ENCODE data around the gene RNU1-4.
"Not testable (repeated sequence)": the region's sequence is repeated elsewhere in the genome, so short reads cannot be mapped to it uniquely, and the experiment has no call there.

RNU1-4 gene

DNA sequence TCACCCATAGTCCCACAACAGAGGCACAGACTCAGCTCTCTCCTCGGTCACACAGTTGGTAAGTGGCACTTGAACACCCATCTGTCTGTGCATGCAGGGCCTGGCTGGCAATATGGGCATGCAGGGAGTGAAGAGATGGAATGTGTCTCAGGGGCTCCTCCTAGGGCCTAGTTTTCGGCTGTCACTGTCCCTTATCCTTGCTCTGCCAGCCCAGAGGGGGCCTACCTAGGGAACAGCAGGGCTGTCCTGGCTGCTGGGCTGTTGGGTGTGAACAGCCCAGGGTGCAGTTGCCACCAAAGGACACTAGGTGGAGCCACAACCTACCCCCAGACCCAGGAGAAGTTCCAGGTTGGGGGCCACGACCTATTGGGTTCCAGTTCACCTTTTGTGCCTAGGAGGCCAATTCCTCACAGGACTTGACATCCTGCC, 30.6 kb upstream of the RNU1-4 start:
- DNase-seq = not testable (repeated sequence)

- DNase-seq = not testable (repeated sequence)
Measured at GRCh38 chr1:16710618-16711017, 29.7 kb upstream of the RNU1-4 start.

DNA sequence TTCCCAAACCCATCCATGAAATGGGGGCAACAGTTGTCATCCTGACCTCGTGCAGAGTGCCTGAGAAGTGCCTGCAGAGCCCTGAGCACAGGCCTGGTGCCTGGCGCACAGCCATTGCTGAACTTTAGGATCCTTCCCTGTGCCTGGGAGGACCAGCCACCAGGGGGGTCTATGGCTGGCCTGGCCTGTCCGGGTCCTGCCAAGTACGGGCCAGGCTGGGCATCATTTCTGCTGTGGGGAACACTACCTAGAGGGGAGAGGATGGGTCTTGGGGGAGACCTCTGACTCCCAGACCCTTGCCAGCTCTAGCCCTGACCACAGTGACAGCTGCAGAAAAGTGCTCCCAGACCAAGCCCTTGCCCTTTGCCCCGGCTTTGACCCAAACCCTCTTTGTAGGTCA, 28.2 kb upstream of the RNU1-4 start:
- DNase-seq = not testable (repeated sequence)

DNA sequence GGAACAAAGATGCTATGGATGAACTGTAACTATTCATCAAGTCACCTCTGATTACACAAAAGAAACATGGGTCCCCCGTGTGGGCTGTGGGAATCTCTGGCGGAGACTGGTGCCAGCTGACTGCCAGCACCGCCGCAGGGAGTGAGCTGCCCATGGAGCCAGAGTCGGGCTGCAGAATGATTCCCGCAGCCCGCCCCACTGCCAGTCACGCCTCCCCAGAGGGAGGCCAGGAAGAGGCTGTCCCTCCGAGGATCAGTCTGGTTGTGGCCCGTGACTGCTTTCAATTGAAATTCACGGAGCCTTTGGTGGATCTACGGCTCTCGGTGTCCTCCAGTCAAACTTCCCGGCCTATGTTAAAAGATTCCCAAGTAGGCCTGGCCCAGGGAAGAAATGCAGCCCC, 27.7 kb upstream of the RNU1-4 start:
- not testable (repeated sequence) for DNase-seq

GRCh38 chr1:16712984-16713383, 27.3 kb upstream of the RNU1-4 start:
- not testable (repeated sequence) for DNase-seq

GRCh38 chr1:16713480-16713879, 26.8 kb upstream of the RNU1-4 start:
- not testable (repeated sequence) for DNase-seq

DNA sequence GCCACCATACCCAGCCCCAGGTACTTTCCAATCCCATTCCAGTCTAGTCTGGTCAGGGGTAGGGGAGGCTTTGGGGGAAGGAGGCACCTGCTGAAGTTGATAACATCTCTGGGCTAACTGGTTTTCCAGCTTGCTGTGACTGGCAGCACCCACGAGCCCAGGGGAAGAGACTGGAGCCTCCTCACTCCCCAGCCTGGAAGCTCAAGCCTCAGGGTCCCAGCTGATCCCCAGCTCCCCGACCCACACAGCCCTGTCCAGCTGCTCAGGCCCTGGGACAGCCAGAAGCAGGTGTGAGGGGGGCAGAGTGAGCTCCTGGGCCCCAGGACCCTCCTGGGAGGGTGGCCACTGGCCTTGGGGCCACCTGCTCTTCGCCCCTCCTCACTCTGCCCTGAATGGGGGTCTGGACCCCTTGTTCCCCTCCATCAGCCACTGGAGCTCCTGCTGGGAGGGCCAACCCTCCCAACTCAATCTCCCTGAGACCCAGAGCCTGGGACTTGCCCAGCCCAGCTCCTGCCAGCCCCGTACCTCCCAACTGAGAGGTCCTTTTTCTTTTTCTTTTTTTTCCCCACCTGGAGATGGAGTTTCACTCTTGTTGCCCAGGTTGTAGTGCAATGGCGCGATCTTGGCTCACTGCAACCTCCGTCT, 23.5 kb upstream of the RNU1-4 start:
- no peak for DNase-seq

GRCh38 chr1:16717336-16718098, 22.8 kb upstream of the RNU1-4 start:
- peak; percentile 86 for DNase-seq

DNA sequence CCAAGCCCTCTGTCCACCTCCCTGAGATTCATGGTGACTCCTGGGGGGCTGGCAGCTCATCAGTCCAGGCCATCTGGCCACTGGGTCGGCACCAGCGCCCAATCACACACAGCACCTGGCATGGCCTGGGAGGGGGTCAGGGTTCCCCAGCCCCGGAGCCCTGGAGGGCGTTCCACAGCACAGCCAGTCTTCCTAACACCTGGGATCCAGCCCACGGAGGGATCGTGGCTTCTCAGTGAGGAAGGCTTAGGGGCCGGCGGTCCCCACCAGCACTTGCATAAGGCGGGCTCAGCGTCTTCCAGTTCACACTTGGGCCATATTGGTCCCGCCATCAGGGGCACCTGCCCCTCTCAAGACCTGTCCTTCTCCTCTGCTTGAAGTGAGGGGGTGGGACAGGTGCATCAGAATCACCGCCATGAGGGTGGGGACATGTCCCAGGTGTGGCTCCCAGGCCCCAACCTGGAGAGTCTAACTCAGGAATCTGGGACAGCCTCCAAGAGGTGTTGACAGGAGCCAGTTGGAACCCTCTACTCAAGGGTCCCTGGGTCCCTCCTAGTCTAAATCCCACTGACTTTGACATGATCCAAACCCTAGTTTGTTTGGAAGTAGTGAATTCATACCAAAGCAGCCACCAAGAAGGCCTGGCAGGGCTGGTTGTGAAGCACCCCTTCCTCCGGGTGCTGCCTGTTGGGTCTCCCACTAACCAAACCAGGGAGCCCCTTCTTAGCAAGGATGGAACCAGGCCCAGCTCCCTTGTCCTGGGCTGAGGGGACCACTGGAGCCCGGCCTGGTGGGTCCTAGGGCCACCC, 22.0 kb upstream of the RNU1-4 start:
- DNase-seq = not testable (repeated sequence)

- DNase-seq = no peak
Measured at GRCh38 chr1:16718908-16719533, 21.3 kb upstream of the RNU1-4 start.

DNA sequence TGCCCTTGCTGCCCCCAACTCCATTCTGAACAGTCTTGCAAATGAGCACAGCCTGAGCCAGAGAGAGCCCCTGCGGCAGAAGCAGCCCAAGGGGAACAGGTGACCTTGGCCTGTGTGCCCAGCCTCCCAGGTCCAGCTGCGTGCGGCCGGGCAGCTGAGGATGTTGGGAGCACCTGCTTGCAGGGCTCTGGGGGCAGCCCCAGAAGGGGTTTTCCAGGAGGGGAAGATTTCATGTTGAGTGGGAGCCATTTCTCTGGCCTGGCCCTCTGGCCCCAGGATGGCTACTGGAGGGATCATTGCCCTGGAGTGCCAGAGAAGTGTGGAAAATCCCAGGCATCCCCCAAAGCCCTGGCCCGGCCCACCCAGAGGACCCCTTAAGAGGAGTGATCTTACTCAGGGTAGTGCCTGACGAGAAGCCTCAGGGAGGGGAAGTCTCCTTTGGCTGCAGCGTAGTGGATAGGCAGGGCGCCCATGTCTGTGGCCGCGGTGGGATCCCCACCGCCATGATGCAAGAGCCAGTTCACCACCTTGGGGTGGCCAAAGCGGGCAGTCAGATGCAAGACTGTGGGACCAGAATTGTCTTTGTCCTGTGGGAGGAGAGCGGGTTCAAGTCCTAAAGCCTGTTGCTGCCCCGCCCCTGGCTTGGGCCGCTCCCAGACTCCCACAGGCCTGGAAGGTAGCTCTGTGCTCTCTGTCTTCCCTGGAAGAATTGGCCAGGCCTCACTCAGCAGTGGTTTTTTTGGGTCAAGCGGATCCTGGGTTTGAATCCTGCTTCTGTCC, 20.6 kb upstream of the RNU1-4 start:
- no peak for DNase-seq

GRCh38 chr1:16720351-16721223, 19.7 kb upstream of the RNU1-4 start:
- no peak for DNase-seq

DNA sequence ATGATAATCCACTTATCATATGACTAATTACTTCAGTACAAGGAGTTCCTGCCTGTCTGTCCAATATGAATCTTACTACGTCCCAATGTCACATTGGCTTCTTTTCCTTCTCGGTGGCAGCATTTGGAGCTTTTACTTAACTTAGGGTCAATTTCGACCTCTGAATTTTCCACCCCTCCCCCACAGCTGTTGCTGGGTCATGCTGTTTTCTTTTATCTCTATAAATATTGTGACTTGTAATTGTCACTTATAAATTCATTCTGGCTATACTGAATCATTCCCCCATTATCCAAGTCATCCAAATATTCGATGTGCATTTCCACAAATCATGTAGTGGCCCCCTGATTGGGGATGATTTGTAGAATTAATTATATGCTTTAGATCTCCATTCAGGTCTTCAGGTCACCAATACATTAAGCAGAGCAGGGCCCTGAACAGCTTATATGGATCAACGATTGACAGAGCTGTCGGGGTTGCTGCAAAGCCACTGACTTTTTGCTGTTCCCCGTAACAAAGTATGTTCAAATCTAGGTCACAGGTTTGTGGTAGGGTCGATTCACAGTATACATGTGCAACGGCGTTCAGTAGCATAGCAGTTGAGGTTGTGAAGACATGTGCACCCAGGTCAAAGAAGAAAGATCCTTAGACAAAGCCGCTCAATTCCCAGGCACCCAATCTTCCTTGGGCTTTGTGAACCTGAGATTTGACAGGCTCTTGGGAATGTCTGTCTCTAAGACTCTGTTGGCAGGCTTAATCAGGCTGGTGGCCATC, 18.3 kb upstream of the RNU1-4 start:
- DNase-seq = no peak

GRCh38 chr1:16724718-16725438, 15.4 kb upstream of the RNU1-4 start:
- no peak for DNase-seq

DNA sequence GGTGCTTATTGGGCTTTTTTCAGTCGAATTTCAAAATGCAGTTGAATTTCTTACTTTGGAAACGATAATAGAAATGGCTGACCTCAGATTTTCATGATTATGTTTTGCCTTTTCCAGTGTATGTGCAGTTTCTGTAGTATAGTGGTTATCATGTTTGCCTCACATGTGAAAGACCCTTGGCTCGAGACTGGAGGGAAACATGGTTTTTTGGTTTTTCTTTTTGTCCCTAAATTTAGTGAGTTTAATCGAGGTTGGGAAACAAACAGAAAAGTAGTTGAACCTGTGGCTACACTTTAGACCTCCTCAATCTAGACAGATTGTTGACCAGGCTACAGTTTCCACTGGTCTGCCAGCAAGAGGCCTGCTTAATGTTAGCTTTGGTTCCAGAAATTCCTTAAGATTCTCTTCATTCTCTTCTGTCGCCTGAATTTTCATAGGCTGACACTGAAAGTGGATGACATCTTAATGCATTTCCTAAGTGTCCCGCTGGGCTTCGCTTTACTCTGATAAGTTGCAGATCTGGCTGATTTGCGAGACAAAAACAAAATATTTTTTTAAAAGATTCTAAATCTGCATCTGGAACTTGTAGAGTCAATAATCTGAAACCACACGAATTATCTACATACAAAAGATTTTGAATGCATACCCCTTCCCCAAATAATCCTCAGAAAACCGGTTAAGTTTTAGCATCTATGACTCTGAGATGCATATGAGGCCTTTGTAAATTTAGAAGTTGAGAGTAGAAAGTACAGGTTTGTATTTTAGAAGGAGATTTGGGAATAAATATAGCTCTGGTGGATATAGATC, 14.7 kb upstream of the RNU1-4 start:
- not testable (repeated sequence) for DNase-seq

DNA sequence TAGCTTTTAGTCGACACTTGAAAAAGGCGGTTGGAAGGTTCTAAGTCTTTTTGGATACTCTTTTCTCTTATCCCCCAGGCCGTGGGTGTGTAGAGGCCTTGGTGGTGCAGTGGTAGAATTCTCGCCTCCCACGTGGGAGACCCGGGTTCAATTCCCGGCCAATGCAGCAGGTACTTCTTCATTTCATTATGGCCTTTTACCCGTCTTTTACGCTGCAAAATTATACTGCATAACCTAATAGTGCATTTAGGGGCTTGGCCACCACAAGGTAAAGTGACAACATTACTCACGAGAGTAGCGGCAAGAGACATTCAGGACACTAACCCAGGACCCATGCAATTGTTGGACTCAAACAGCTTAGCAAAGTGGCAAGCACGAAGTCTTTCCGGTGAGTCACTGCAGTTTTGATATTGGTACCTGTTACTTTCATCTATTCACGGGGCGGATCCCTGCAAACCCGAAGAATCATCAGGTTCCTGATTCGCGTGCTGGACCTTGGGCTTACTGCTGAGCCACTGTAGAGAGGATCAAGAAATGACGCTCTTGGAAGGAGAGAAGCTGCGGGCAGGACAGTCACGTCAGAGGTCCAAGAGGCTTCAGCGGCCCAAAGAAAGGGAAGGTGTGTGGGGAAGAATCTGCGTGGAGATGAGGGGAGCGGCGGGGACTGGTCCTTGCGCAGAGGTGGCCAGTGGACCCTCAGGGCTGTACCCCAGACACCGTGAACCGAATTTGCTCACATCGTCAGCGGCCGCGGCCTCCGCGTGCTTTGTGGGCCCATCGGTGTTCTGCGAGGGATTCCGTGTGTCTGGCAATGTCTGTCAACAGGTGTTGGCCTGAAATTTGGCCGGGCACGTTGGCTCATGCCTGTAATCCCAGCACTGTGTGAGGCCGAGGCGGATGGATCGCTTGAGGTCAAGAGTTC, 12.9 kb upstream of the RNU1-4 start:
- peak; percentile 94 for DNase-seq

DNA sequence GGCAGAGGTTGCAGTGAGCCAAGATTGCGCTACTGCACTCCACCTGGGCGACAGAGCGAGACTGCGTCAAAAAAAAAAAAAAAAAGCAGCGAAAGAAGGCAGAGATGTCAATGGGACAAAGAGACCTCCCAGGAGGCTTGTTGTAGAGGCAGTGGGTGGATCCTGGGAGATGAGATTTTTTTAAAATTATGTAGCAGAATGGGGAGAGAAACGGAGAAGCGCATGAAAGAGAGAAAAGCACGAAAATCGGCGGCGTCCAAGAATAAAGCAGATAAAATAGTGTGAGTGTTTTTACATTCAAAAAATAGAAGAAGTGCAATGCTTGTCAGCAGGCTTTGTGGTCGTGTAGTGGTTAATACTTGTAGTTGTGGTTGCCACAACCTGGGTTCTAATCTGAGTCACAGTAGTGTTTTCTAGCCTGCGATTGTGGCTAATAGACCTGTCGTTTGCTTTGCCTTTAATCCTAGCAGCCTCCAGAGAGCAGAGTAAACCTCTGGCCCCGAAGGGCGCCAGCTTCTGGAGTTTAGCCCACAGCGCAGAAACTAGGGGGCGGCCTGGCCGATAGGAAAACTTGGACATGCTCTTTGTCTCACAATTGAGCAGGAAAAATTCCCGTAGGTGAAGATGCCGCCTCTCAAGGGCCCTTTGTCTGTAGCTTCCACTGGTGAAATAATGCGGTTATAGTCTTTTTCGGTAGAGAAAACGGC, 11.9 kb upstream of the RNU1-4 start:
- DNase-seq = not testable (repeated sequence)

All from OCI-M1 (cell line).